Progenitor cell of endocrine pancreas (in vitro differentiated cells): Measurements from ENCODE around the gene PCID2. TPM values are rescaled to one million over a fixed set of nuclear protein-coding genes. Genes with fewer than 3 reads are reported as not detected.

ENCODE experiments used
- DNase-seq: peaks from one replicate; pipeline ENCODE4 v3.0.0; 2021; ENCODE audit warnings: low spot score; ENCODE audit not compliant: unreplicated experiment
- H3K27ac Mint-ChIP-seq: 2 replicates; pipeline ENCODE4 v1.8.0; 2021; ENCODE audit warnings: mild to moderate bottlenecking, moderate library complexity, mixed read lengths
- H3K27me3 Mint-ChIP-seq: 2 replicates; pipeline ENCODE4 v1.8.0; 2021; ENCODE audit warnings: mixed read lengths
- H3K36me3 Mint-ChIP-seq: 2 replicates; pipeline ENCODE4 v1.8.0; 2022; ENCODE audit warnings: mixed read lengths; ENCODE audit not compliant: insufficient read depth
- H3K4me1 Mint-ChIP-seq: 2 replicates; pipeline ENCODE4 v1.8.0; 2021; ENCODE audit warnings: low read depth, mixed read lengths
- H3K4me3 Mint-ChIP-seq: 2 replicates; pipeline ENCODE4 v1.8.0; 2021; ENCODE audit warnings: low read depth, mild to moderate bottlenecking, moderate library complexity, mixed read lengths
- H3K9me3 Mint-ChIP-seq: 2 replicates; pipeline ENCODE4 v1.8.0; 2021; ENCODE audit warnings: low read depth, mixed read lengths
- CTCF ChIP-seq: fragments of 200-600 bp; sonication (generic); IDR thresholded peaks from one replicate; pipeline ENCODE4 v1.5.0; 2021; ENCODE audit warnings: antibody characterized with exemption, mild to moderate bottlenecking; ENCODE audit not compliant: unreplicated experiment
- total RNA-seq: library from RNA; stranded (reverse); gene quantifications from 2 replicates; pipeline ENCODE4 v1.2.1, GENCODE V29; 2021

PCID2 gene
- total RNA-seq, 1 donor from 2014 or later = 58.7 TPM

GRCh38 chr13:113231306-113232207, 23.1 kb upstream of the PCID2 start:
- Mint-ChIP-seq H3K4me3 (no peak overlapping the region), H3K4me1 (no peaks in the 10 kb centered on the region), H3K36me3 (peaks cover 22% of the 10 kb centered on the region), H3K27ac (no peak overlapping the region), H3K9me3 (no peaks in the 10 kb centered on the region), H3K27me3 (no peaks in the 10 kb centered on the region)
- TF ChIP-seq CTCF = no peak
- no peak for DNase-seq

DNA sequence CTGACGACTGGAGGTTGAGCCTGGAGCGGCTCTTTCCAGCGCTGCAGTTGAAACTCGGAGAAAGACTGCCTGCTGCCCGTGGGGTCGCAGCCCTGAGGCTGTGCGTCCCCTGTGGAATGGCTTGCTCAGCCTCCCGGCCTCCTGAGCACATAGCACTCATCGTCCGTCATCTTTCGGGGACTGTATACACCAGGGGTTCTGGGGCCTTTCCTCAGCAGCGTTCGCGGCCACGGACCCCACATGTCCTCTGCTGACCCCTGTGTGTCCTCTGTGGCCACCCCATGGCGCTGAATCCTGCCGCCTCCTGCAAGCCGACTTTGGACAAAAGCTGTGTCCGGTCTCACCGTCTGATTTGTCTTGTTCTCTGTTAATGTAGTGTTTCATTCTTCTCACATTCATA, 21.3 kb upstream of the PCID2 start:
- Mint-ChIP-seq H3K36me3 (peaks cover 20% of the 10 kb centered on the region), H3K9me3 (no peaks in the 10 kb centered on the region), H3K27ac (peak overlapping the region; percentile 54), H3K4me3 (no peak overlapping the region), H3K27me3 (no peaks in the 10 kb centered on the region), H3K4me1 (no peaks in the 10 kb centered on the region)
- TF ChIP-seq CTCF = no peak
- DNase-seq = no peak

GRCh38 chr13:113229161-113229560, 20.7 kb upstream of the PCID2 start:
- H3K27me3 Mint-ChIP-seq = no peaks in the 10 kb centered on the region
- H3K36me3 Mint-ChIP-seq = peaks cover 24% of the 10 kb centered on the region
- no peak overlapping the region for H3K27ac Mint-ChIP-seq
- H3K4me3 Mint-ChIP-seq = no peak overlapping the region
- DNase-seq = no peak
- H3K9me3 Mint-ChIP-seq = no peaks in the 10 kb centered on the region
- TF ChIP-seq CTCF = no peak
- H3K4me1 Mint-ChIP-seq = no peaks in the 10 kb centered on the region

- no peak overlapping the region for H3K4me3 Mint-ChIP-seq
- peaks cover 29% of the 10 kb centered on the region for H3K36me3 Mint-ChIP-seq
- no peaks in the 10 kb centered on the region for H3K9me3 Mint-ChIP-seq
- DNase-seq = no peak
- no peaks in the 10 kb centered on the region for H3K27me3 Mint-ChIP-seq
- H3K27ac Mint-ChIP-seq = no peak overlapping the region
- H3K4me1 Mint-ChIP-seq = no peaks in the 10 kb centered on the region
- TF ChIP-seq CTCF = no peak
Measured at GRCh38 chr13:113226873-113227450, 18.5 kb upstream of the PCID2 start.

- H3K27me3 Mint-ChIP-seq = no peaks in the 10 kb centered on the region
- no peak for DNase-seq
- H3K9me3 Mint-ChIP-seq = no peaks in the 10 kb centered on the region
- H3K4me1 Mint-ChIP-seq = no peaks in the 10 kb centered on the region
- peaks cover 33% of the 10 kb centered on the region for H3K36me3 Mint-ChIP-seq
- TF ChIP-seq CTCF = no peak
- no peak overlapping the region for H3K4me3 Mint-ChIP-seq
- H3K27ac Mint-ChIP-seq = no peak overlapping the region
Measured at GRCh38 chr13:113225515-113225914, 17.0 kb upstream of the PCID2 start.
